ENCODE results near the gene RAB11FIP3.
A peak's percentile ranks its signal among the peaks of the same experiment; 100 is the strongest.
"Not testable (repeated sequence)": the region's sequence is repeated elsewhere in the genome, so short reads cannot be mapped to it uniquely, and the experiment has no call there.

Gene RAB11FIP3

GRCh38 chr16:494676-495075, 69.2 kb downstream of the RAB11FIP3 start:
- not testable (repeated sequence) for H3K9ac ChIP-seq (ENCODE audit: low read depth in 1 of 2, low read length in 2 of 2); H3K9me3 ChIP-seq (ENCODE audit: control insufficient read depth in 1 of 2, low read length in 2 of 2); H3K4me1 ChIP-seq (ENCODE audit: control insufficient read depth in 1 of 2, insufficient read depth in 2 of 2, low read length in 2 of 2)

DNA sequence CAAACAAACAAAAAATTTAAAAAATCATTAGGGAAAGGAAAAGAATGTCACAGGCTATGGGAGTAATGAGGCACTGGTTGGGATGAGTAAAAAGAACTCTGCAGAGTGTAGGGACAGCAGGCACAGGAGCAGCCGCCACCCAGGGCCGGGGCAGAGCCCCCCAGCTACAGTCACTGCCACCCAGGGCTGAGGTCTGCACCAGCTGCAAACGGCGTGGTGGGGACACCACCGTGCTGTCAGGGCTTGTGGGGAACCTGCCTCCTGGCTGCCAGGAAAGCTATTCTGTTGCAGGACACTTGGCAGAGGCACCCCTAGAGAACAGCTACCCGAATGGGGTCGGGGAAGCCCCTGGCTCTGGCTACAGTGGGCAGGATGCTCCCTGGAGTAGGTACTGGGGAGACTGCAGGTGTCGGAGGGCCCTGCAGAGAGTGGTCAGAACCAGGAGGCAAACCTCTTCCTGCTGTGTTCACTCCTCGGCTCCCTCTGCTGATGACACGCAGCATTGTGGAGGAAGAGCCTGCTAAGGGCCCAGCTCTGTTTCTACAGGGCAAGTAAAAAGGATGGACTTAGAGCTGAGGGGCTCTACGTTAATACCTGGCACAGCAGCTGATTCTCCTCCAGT, 69.8 kb downstream of the RAB11FIP3 start:
- H3K4me3 ChIP-seq (ENCODE audit: low read depth in 1 of 2, low read length in 2 of 2) = no peak overlapping the region
- H3K27ac ChIP-seq (ENCODE audit: low read depth, low read length) = no peak overlapping the region
- no peak overlapping the region for H3K9ac ChIP-seq (ENCODE audit: low read depth in 1 of 2, low read length in 2 of 2)
- H3K9me3 ChIP-seq (ENCODE audit: control insufficient read depth in 1 of 2, low read length in 2 of 2) = no peaks in the 10 kb centered on the region
- no peaks in the 10 kb centered on the region for H3K4me1 ChIP-seq (ENCODE audit: control insufficient read depth in 1 of 2, insufficient read depth in 2 of 2, low read length in 2 of 2)
- no peaks in the 10 kb centered on the region for H3K27me3 ChIP-seq (ENCODE audit: control insufficient read depth in 1 of 2, insufficient read depth in 2 of 2, low read length in 2 of 2)
- H3K36me3 ChIP-seq (ENCODE audit: control insufficient read depth in 1 of 2, insufficient read depth in 2 of 2, low read length in 2 of 2) = peaks cover 11 to 28% of the 10 kb centered on the region in 2 donors

More at GRCh38 chr16:494676-495075, 69.2 kb downstream of the RAB11FIP3 start:
- not testable (repeated sequence) for H3K27me3 ChIP-seq (ENCODE audit: control insufficient read depth in 1 of 2, insufficient read depth in 2 of 2, low read length in 2 of 2); H3K27ac ChIP-seq (ENCODE audit: low read depth, low read length); H3K4me3 ChIP-seq (ENCODE audit: low read depth in 1 of 2, low read length in 2 of 2)
- peaks cover 11 to 34% of the 10 kb centered on the region in 2 donors for H3K36me3 ChIP-seq (ENCODE audit: control insufficient read depth in 1 of 2, insufficient read depth in 2 of 2, low read length in 2 of 2)

DNA sequence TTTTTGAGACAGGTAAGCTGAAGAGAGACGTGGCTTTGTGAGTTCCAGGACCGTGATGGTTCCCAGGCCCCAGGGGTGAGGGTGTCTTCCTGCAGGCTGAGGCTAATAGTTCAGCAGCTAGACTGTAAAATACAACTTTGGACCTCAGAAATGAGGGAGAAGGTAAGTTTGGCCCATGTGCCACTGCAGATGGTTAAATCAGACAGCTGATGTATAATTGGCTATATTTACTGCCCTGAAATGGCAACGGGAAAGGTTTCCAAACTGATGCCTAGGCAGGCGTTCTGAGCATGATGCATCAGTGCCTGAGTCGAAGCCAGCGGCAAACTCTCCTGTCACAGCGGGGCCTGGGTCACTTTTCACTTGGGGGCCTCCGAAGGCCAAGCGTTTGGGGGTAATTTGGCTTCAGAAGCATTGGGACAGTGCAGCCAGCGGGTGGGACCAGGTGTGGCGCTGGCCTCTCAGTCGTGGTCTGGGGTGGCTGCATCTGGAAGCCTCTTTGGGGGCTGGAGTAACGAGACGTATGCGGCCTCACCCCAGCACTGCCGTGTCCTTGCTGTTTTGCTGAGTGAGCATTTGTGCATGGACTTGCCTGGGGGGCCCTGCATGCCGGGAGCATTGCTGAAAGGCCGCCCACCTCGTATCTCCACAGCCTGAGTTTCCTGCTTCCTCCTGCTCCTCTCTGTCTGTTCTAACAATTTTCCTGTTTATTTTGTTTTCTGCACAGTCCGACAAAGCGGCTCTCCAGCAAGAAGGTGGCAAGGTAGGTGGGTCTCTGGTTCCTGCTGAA, 70.8 kb downstream of the RAB11FIP3 start:
- H3K9ac ChIP-seq (ENCODE audit: low read depth in 1 of 2, low read length in 2 of 2) = no peak overlapping the region
- H3K4me1 ChIP-seq (ENCODE audit: control insufficient read depth in 1 of 2, insufficient read depth in 2 of 2, low read length in 2 of 2) = no peaks in the 10 kb centered on the region
- H3K27ac ChIP-seq (ENCODE audit: low read depth, low read length) = no peak overlapping the region
- no peak overlapping the region for H3K4me3 ChIP-seq (ENCODE audit: low read depth in 1 of 2, low read length in 2 of 2)
- no peaks in the 10 kb centered on the region for H3K27me3 ChIP-seq (ENCODE audit: control insufficient read depth in 1 of 2, insufficient read depth in 2 of 2, low read length in 2 of 2)
- peaks cover 5 to 17% of the 10 kb centered on the region in 2 donors for H3K36me3 ChIP-seq (ENCODE audit: control insufficient read depth in 1 of 2, insufficient read depth in 2 of 2, low read length in 2 of 2)
- no peaks in the 10 kb centered on the region for H3K9me3 ChIP-seq (ENCODE audit: control insufficient read depth in 1 of 2, low read length in 2 of 2)

GRCh38 chr16:497258-497657, 71.8 kb downstream of the RAB11FIP3 start:
- peaks cover 3 to 10% of the 10 kb centered on the region in 2 donors for H3K36me3 ChIP-seq (ENCODE audit: control insufficient read depth in 1 of 2, insufficient read depth in 2 of 2, low read length in 2 of 2)
- no peak overlapping the region for H3K27ac ChIP-seq (ENCODE audit: low read depth, low read length)
- no peaks in the 10 kb centered on the region for H3K9me3 ChIP-seq (ENCODE audit: control insufficient read depth in 1 of 2, low read length in 2 of 2)

DNA sequence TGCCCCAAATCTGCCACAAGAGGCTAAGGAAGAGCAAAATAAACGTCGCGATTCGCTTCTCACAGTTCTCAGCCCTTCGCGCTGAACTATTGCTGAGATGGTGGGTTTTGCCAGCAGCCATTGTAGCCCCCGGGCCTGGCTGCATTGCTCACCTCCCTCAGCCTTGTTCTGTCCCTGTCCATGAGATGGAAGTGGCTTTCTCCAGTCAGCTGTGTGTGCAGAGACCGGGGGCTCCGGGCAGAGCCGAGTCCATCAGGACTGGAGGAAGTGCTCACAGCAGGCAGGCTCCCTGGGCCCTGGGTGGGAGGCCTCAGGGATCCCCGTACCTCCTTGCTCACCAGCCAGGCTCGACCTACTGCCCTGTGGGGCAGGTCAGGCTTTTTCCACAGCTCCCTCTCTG, 74.5 kb downstream of the RAB11FIP3 start:
- Histone ChIP-seq H3K27me3 (ENCODE audit: control insufficient read depth in 1 of 2, insufficient read depth in 2 of 2, low read length in 2 of 2) (no peaks in the 10 kb centered on the region), H3K27ac (ENCODE audit: low read depth, low read length) (no peak overlapping the region), H3K4me3 (ENCODE audit: low read depth in 1 of 2, low read length in 2 of 2) (no peak overlapping the region), H3K9ac (ENCODE audit: low read depth in 1 of 2, low read length in 2 of 2) (no peak overlapping the region), H3K4me1 (ENCODE audit: control insufficient read depth in 1 of 2, insufficient read depth in 2 of 2, low read length in 2 of 2) (peaks cover 14 to 19% of the 10 kb centered on the region in 2 donors), H3K36me3 (ENCODE audit: control insufficient read depth in 1 of 2, insufficient read depth in 2 of 2, low read length in 2 of 2) (peaks cover 0 to 10% of the 10 kb centered on the region in 2 donors), H3K9me3 (ENCODE audit: control insufficient read depth in 1 of 2, low read length in 2 of 2) (no peaks in the 10 kb centered on the region)

More at GRCh38 chr16:497258-497657, 71.8 kb downstream of the RAB11FIP3 start:
- Histone ChIP-seq H3K9ac (ENCODE audit: low read depth in 1 of 2, low read length in 2 of 2) (no peak overlapping the region), H3K27me3 (ENCODE audit: control insufficient read depth in 1 of 2, insufficient read depth in 2 of 2, low read length in 2 of 2) (no peaks in the 10 kb centered on the region), H3K4me3 (ENCODE audit: low read depth in 1 of 2, low read length in 2 of 2) (no peak overlapping the region), H3K4me1 (ENCODE audit: control insufficient read depth in 1 of 2, insufficient read depth in 2 of 2, low read length in 2 of 2) (peaks cover 7 to 9% of the 10 kb centered on the region in 2 donors)

DNA sequence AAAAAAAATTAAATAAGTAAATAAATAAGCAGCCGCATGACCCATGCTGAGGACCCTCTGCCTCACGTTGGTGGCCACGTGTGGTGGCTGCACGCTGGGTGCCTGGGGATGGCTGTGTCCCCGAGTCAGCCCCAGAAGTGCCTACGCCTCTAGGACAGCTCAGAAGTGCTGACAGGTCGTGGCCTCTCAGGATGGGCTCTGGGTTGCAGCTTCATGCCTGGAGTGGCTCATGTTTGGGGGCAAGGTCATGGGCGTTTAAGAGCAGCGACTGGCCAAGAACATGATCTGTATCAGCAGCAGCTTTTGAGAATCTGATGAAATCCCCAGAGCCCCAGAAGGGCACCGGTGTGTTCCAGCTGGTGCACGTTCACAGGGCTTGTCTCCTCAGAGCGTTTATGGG, 75.3 kb downstream of the RAB11FIP3 start:
- H3K27ac ChIP-seq (ENCODE audit: low read depth, low read length) = no peak overlapping the region
- H3K36me3 ChIP-seq (ENCODE audit: control insufficient read depth in 1 of 2, insufficient read depth in 2 of 2, low read length in 2 of 2) = peaks cover 0 to 17% of the 10 kb centered on the region in 2 donors
- no peak overlapping the region for H3K9ac ChIP-seq (ENCODE audit: low read depth in 1 of 2, low read length in 2 of 2)
- H3K4me1 ChIP-seq (ENCODE audit: control insufficient read depth in 1 of 2, insufficient read depth in 2 of 2, low read length in 2 of 2) = peaks cover 14 to 19% of the 10 kb centered on the region in 2 donors
- no peaks in the 10 kb centered on the region for H3K9me3 ChIP-seq (ENCODE audit: control insufficient read depth in 1 of 2, low read length in 2 of 2)
- H3K4me3 ChIP-seq (ENCODE audit: low read depth in 1 of 2, low read length in 2 of 2) = no peak overlapping the region
- no peaks in the 10 kb centered on the region for H3K27me3 ChIP-seq (ENCODE audit: control insufficient read depth in 1 of 2, insufficient read depth in 2 of 2, low read length in 2 of 2)

DNA sequence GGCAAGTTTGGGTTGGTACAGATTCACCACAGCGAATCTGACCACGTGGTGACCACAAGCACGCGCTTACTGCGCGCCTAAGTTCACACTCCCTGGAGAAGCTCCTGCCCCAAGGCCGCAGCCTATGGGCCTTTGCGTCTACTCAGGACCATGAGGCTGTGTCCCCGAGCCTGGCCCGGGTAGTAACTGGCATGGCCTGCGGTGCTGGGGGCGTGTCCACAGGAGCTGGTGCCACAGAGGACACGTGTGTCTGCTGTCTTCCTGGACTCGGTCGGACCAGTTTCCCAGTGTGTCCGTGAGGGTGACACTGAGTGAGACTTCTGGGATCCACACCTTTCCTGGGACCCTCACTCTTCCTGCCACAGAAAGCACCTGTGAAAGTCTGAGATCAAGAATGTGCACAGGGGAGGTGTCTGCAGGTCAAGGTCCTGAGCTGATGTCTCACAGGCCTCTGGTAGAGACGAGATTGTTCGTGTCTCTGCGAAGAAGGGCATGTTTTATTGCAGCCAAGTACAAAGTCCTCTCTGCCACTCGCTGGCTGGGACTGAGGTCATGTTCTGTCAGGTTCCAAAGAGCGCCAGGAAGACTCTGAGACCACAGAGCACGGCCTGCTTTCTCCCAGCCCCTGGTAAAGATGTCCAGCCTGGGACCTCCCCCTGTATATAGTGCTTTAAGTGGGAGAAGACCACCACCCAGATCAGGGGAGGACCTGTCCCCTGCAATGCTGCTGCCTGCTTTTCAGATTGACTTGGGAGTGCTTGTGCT, 76.9 kb downstream of the RAB11FIP3 start:
- Histone ChIP-seq H3K27me3 (ENCODE audit: control insufficient read depth in 1 of 2, insufficient read depth in 2 of 2, low read length in 2 of 2) (no peaks in the 10 kb centered on the region), H3K4me1 (ENCODE audit: control insufficient read depth in 1 of 2, insufficient read depth in 2 of 2, low read length in 2 of 2) (peaks cover 14 to 19% of the 10 kb centered on the region in 2 donors), H3K27ac (ENCODE audit: low read depth, low read length) (peak overlapping the region; percentile 85), H3K9me3 (ENCODE audit: control insufficient read depth in 1 of 2, low read length in 2 of 2) (no peaks in the 10 kb centered on the region), H3K9ac (ENCODE audit: low read depth in 1 of 2, low read length in 2 of 2) (peak overlapping the region; percentile 44 to 90), H3K4me3 (ENCODE audit: low read depth in 1 of 2, low read length in 2 of 2) (peak overlapping the region; percentile 53 to 67), H3K36me3 (ENCODE audit: control insufficient read depth in 1 of 2, insufficient read depth in 2 of 2, low read length in 2 of 2) (peaks cover 0 to 29% of the 10 kb centered on the region in 2 donors)

GRCh38 chr16:503150-504071, 78.0 kb downstream of the RAB11FIP3 start:
- Histone ChIP-seq H3K27me3 (ENCODE audit: control insufficient read depth in 1 of 2, insufficient read depth in 2 of 2, low read length in 2 of 2) (no peaks in the 10 kb centered on the region), H3K36me3 (ENCODE audit: control insufficient read depth in 1 of 2, insufficient read depth in 2 of 2, low read length in 2 of 2) (peaks cover 0 to 25% of the 10 kb centered on the region in 2 donors), H3K4me3 (ENCODE audit: low read depth in 1 of 2, low read length in 2 of 2) (peak overlapping the region; percentile 53 to 67), H3K9me3 (ENCODE audit: control insufficient read depth in 1 of 2, low read length in 2 of 2) (no peaks in the 10 kb centered on the region), H3K4me1 (ENCODE audit: control insufficient read depth in 1 of 2, insufficient read depth in 2 of 2, low read length in 2 of 2) (peaks cover 14 to 19% of the 10 kb centered on the region in 2 donors), H3K9ac (ENCODE audit: low read depth in 1 of 2, low read length in 2 of 2) (peak overlapping the region; percentile 44 to 90), H3K27ac (ENCODE audit: low read depth, low read length) (peak overlapping the region; percentile 85)

DNA sequence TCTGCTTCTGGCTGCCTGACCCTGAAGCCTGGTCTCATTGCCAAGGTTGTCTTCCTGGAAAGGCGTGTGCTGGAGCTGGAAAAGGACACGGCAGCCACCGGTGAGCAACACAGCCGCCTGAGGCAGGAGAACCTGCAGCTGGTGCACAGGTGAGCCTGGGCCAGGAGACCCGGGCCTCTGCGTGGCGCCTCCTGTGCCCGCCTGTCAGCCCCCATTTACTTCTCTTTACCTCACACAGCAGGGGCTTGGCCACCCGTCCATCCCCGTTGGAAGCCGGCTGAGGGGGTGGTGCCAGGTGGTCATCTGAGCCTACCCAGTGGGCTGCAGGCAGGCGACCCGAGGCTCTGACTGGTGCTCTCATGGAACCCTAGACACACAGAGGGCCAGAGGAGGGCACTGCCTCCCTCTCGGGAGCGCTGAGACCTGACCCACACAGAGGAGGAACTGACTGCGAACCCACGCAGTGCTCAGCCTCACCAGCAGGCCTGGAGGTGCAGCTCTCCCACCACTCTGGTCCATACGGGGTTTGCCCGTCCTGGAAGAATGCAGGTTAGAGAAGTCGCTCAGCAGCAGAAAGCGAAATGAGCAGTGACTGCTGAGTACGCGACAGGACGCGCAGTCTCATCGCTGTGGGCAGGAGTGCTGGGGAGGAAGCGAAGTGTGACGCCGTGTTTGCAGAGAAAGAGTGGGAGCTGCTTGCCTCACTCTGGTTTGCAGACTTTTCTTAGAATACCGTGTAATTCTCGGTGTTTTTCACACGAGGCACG, 80.2 kb downstream of the RAB11FIP3 start:
- H3K4me3 ChIP-seq (ENCODE audit: low read depth in 1 of 2, low read length in 2 of 2) = no peak overlapping the region
- no peak overlapping the region for H3K27ac ChIP-seq (ENCODE audit: low read depth, low read length)
- H3K36me3 ChIP-seq (ENCODE audit: control insufficient read depth in 1 of 2, insufficient read depth in 2 of 2, low read length in 2 of 2) = peaks cover 6 to 35% of the 10 kb centered on the region in 2 donors
- H3K9ac ChIP-seq (ENCODE audit: low read depth in 1 of 2, low read length in 2 of 2) = no peak overlapping the region
- peaks cover 14 to 24% of the 10 kb centered on the region in 2 donors for H3K4me1 ChIP-seq (ENCODE audit: control insufficient read depth in 1 of 2, insufficient read depth in 2 of 2, low read length in 2 of 2)
- no peaks in the 10 kb centered on the region for H3K9me3 ChIP-seq (ENCODE audit: control insufficient read depth in 1 of 2, low read length in 2 of 2)
- H3K27me3 ChIP-seq (ENCODE audit: control insufficient read depth in 1 of 2, insufficient read depth in 2 of 2, low read length in 2 of 2) = no peaks in the 10 kb centered on the region
